Measurements from ENCODE around the gene TXNRD1.
"Not testable (repeated sequence)": the region's sequence is repeated elsewhere in the genome, so short reads cannot be mapped to it uniquely, and the experiment has no call there.

TXNRD1 gene

GRCh38 chr12:104304261-104305009, 88.9 kb downstream of the TXNRD1 start:
- no peak for DNase-seq (ENCODE audit: low spot score)

- DNase-seq (ENCODE audit: low spot score): no peak
Observed at GRCh38 chr12:104305349-104305748, 89.8 kb downstream of the TXNRD1 start.

- no peak for DNase-seq (ENCODE audit: low spot score)
Observed at GRCh38 chr12:104306376-104306775, 90.8 kb downstream of the TXNRD1 start.

GRCh38 chr12:104306943-104307654, 91.5 kb downstream of the TXNRD1 start:
- DNase-seq (ENCODE audit: low spot score): no peak

- DNase-seq (ENCODE audit: low spot score): no peak
Observed at GRCh38 chr12:104307655-104308000, 92.0 kb downstream of the TXNRD1 start.

- no peak for DNase-seq (ENCODE audit: low spot score)
Observed at GRCh38 chr12:104309446-104309993, 93.9 kb downstream of the TXNRD1 start.

- no peak for DNase-seq (ENCODE audit: low spot score)
Observed at GRCh38 chr12:104310751-104311633, 95.4 kb downstream of the TXNRD1 start.

- no peak for DNase-seq (ENCODE audit: low spot score)
Observed at GRCh38 chr12:104312202-104312601, 96.6 kb downstream of the TXNRD1 start.

GRCh38 chr12:104312654-104313053, 97.1 kb downstream of the TXNRD1 start:
- no peak for DNase-seq (ENCODE audit: low spot score)

- no peak for DNase-seq (ENCODE audit: low spot score)
Observed at GRCh38 chr12:104313568-104314241, 98.1 kb downstream of the TXNRD1 start.

GRCh38 chr12:104314242-104314614, 98.6 kb downstream of the TXNRD1 start:
- no peak for DNase-seq (ENCODE audit: low spot score)

GRCh38 chr12:104315326-104316224, 100.0 kb downstream of the TXNRD1 start:
- DNase-seq (ENCODE audit: low spot score): no peak

- DNase-seq (ENCODE audit: low spot score): no peak
Observed at GRCh38 chr12:104316936-104317335, 101.4 kb downstream of the TXNRD1 start.

GRCh38 chr12:104317538-104318210, 102.1 kb downstream of the TXNRD1 start:
- no peak for DNase-seq (ENCODE audit: low spot score)

- DNase-seq (ENCODE audit: low spot score): no peak
Observed at GRCh38 chr12:104319028-104319427, 103.4 kb downstream of the TXNRD1 start.

GRCh38 chr12:104319918-104320626, 104.5 kb downstream of the TXNRD1 start:
- DNase-seq (ENCODE audit: low spot score): peak; percentile 43

GRCh38 chr12:104320627-104321024, 105.0 kb downstream of the TXNRD1 start:
- DNase-seq (ENCODE audit: low spot score): no peak

- no peak for DNase-seq (ENCODE audit: low spot score)
Observed at GRCh38 chr12:104321949-104322348, 106.4 kb downstream of the TXNRD1 start.

- DNase-seq (ENCODE audit: low spot score): not testable (repeated sequence)
Observed at GRCh38 chr12:104322533-104322932, 107.0 kb downstream of the TXNRD1 start.

Data from pons (tissue), 1 donor.